GM15510 (cell line): ENCODE results near the gene SLC6A19.

Source experiments
- POLR2A ChIP-seq: IDR thresholded peaks from 3 replicates; pipeline ENCODE4 v1.6.1; 2011; ENCODE audit warnings: borderline replicate concordance; ENCODE audit not compliant: insufficient read length; ENCODE audit errors: extremely low read depth

Gene SLC6A19

DNA sequence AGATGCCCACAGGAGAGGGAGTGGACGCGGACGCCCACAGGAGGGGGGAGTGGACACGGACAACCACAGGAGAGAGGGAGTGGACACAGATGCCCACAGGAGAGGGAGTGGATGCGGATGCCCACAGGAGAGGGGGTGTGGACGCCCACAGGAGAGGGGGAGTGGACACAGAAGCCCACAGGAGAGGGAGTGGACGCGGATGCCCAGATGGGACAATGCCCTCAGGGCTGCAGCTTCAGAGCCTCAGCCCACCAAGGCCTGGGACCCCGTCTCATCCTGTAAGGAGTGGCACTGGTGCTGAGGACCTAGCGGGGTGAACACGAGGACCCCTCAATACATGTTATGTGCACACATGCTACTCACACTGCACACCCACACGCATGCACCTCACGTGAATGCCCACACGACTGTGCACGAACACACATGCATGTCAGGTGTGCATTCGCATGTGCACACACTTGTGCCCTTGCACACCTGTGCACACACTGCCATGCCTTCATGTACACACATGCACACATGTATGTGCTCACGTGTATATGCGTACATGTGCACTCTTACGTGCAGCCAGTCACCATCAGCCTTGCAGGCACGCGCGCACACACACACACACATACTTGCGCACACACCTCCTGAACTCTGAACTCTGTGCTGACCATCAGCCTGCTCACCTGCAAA is 58.5 kb downstream of the SLC6A19 start:
- TF ChIP-seq POLR2A, result no peak

DNA sequence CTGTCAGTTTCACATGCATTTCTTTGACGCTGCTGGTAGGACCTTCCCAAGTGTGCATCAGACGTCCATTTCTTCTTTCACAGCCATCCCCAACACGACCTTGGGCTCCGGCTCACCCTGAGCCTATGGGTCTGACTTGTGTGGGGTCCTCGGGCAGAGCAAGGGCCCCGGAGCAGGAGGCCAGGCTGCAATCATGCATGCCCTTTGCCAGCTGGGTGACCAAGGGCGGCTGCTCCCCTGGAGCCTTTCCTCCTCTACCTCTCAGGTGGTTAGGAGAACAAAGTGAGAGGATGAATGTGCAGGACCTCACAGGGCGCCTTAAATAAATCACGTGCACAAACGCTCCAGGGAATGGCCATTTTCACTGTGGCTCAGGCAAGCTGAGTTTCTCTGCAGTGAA is 60.2 kb downstream of the SLC6A19 start:
- TF ChIP-seq POLR2A, result no peak

DNA sequence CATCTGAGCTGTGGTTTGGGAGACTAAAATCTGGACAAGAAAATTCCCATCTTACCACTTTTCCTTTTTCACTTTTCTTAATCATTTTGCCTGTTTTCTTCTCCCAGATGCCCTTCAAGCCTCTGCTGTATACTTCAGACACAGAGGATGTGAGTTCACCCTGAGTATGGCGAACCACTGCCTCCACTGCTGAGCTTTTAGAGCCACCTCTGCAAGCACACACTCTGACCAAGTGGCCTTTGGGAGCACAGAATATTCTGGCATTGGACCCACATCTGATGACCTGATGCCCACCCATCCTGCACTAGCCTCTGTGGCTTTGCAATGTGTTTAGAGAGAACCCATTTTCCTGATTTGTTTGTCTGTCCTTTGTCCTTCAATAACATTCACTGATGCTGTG is 61.0 kb downstream of the SLC6A19 start:
- TF ChIP-seq POLR2A, result no peak

DNA sequence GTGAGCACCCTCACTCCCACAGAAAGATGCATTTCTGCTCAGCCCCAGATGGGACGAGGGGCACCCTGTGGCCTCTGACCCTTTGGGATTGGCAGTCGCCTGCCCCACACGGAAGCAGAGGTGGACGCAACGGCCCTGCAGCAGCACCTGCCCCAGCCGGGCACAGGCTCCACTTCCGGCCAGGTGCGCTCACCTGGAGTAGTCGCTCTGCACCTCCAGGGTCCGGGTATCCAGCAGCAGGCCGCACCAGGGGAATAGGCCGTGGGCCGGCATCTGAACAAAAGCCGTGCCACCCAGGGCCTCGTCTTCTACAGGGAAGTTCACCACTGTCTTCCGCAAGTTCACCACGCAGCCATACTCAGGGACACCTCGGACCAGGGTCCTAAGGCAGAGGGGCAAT is 62.8 kb downstream of the SLC6A19 start:
- TF ChIP-seq POLR2A, result no peak

DNA sequence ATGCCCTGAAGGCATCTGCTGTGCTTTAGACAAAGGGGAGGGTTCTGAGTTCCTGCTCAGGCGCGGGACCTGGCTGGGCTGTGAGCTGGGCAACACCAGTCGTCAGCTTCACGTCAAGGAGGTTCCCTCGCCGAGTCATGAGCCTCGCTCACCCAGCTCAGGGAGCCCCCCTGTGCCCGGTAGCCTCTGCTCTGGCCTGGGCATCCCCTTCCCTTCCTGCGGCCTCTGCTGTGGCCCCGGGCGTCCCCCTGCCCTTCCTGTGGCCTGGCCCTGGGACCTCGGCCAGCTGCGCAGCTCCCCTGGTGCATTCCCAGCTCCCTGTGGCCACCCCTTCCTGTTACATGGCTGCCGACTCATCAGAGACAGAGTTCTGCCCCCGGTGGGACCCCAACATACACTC is 63.6 kb downstream of the SLC6A19 start:
- no peak for TF ChIP-seq POLR2A

DNA sequence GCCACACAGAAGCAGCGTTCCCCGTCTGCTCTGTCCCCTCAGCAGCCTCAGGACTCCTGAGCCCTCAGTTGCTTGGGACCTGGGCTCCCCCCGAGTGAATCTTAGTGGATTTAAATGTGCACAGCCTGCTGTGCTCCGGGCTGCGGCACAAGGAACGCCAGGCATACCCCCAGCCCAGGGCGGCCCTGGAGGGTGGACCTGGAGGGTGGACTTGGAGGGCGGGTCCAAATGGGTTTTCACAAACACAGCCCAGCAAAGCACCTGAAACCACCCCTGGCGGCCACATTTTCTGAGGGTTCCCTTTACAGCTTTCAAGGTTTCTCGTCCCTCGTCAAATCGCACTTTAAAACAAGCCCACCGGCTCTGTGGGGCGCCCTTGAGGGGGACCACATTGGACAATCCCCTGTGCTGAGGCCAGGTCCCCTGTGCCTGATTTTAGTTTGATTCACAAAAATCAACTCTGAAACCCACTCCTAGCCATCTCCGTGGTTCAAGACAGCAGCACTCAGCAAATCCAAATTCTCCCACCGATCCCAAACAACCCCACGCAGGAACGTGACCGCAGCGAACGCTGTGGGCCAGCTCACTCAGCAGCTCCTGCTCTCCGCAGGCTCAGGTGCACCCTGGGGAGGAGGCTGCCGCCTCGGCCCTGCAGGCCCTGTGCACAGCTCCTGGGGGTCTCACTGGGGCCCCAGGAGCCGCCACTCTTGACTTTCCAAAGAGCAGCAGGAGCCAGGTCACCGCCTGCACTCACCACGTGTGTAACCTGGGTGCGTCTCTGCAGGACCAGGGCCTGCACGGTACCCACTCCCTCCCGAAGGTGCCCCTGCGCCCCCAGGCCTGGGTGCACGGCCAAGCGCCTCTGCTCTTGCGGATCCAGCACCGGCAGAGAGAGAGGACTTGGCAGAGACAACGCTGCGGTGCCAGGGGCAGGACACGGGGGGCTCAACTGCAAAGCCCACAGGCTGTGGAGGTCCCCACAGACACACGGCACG is 64.4 kb downstream of the SLC6A19 start:
- no peak for TF ChIP-seq POLR2A

DNA sequence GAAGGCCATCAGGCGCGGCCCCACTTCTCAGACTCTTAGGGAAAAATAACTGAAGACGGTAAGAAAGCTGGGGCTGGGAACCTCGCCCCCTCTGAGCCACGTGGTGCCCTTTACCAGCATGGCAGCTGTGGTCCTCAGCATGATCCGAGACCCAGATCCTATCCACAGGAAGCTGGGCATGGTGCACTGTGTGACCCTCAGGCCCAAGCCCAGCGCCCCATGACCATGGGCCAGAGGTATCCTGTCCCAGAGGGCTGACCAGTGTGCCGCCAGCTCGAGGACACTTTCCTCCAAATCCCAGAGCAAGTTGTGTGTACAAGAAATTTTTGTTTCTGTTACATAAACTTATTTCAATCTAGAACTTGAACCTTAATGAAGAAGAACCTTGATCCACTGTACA is 65.4 kb downstream of the SLC6A19 start:
- TF ChIP-seq POLR2A, result no peak

DNA sequence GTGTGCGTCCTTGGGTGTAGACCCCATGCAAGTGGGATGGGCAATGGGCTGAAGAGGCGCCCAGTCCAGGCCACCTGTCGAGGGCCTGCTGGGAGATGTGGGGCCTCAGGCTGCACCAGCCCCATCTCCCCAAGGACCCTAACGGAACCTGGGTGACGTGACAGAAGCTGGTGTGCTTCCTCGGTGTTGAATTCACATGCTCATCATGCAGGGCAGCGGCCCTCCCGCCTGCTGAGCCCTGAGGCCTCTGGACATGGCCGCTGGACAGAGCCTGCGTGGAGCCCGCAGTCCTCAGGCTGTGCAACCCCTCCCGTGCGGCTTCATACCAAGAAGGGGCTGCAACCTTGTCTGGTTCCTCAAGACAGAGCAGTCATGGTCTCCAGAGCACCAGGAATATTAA is 66.7 kb downstream of the SLC6A19 start:
- TF ChIP-seq POLR2A, result no peak

DNA sequence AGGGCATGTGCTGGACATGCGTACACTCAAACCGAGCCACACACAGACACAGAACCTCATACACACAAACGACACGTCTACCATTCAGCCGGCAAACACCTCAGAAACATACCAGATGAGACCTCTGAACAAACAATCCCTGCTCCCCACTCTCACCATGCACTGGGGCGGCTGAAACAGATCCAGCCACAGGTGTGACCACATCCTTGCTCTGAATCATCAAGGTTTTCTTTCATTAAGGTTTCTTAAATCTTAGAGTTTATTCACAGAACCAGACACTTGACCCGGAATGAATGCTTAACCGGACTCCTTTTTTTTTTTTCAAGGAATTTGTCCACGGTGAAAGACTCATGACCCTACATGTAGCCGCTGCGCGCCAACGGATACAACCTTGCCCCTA is 67.3 kb downstream of the SLC6A19 start:
- TF ChIP-seq POLR2A, result no peak

DNA sequence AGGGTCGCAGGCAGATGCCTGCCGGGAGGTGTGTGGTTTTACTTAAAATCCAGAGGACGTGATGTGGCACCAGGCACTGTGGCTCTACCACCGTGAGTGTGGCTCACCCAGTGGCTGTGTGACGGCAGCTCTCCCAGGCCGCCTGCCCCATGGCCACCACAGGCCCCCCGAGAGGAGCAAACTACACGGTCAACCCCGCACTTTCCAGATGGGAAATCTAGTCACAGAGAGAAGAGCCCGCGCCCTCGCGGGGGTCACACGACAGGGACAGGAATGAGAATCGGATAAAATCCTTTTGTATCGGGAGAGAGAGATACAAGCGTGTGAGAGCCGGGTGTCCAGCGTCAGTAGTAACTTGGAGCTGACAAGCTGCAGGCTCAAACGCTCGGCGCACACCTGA is 69.0 kb downstream of the SLC6A19 start:
- TF ChIP-seq POLR2A, result no peak

DNA sequence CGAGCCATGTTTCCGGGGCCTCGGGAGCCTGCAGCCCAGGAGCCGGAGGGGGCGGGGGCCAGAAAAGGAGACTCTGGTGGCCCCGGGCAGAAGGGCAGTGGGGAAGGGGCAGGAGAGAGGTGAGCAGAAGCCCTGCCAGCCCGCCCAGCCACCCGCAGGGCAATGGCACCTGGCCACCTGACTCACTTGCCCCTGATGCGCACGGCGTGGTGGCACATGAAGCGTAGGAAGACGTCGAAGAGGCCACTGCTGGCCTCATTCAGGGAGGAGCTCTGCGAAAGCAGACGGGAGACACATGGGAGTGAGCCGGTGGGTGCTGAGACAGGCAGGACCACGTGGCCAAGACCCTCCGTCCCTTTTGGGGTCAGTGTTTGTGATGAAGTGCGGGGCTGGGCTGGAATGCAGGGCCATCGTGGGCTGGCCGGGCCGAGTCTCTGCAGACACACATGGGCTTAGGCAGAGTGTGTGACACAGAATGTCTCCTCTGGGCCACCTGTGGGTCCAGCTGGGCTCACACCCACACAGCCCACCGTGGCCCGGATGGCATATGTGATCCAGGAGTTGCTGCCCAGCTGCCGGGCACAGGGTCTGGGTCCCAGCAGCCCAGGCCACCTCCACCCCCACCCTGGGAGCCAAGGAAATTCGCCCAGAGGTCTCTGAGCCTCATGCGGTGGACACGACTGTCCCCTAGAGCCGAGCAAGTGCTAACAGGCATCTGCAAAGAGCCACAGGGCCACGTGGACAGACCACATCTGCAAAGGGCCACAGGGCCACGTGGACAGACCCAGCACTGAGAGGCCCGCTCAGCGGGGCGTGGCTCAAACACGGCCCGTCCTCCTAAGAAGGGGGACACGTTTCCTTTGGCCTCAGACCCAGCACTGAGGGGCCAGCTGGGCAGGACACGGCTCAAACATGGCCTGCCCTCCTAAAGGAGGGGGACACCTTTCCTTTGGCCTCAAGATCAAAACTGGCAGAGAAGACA is 69.8 kb downstream of the SLC6A19 start:
- TF ChIP-seq POLR2A, result no peak

DNA sequence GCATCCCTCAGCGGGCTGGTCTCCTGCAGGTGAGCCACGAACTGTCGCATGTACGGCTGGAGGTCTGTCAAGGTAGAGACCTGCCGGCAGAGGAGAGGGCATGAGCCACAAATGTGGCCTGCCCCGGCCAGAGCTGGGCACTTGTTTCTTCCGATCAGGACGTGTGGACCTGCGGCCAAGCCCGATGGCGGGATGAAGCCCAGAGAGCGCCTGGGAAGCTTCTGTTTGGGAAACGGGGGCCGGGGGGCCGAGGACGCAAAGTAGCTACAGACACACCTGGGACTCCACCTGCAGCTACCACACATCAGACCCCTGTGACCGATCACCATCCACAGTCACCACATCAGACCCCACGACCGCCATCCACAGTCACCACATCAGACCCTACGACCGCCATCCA is 70.8 kb downstream of the SLC6A19 start:
- no peak for TF ChIP-seq POLR2A

DNA sequence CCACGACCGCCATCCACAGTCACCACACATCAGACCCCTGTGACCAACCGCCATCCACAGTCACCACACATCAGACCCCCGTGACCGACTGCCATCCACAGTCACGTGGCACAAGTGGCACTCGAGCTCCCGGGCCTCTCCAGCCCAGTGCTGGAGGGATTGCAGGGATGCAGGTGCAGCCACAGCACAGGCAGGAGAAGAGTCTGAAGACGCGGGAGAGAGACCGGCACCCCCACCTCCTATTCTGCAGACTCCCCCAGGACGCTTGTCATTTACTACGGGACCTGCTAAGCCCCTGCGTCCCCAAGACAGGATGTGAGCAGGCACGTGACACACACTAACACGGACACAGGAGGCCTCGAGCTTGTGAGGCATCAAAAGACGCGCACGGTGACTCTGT is 72.3 kb downstream of the SLC6A19 start:
- no peak for TF ChIP-seq POLR2A

DNA sequence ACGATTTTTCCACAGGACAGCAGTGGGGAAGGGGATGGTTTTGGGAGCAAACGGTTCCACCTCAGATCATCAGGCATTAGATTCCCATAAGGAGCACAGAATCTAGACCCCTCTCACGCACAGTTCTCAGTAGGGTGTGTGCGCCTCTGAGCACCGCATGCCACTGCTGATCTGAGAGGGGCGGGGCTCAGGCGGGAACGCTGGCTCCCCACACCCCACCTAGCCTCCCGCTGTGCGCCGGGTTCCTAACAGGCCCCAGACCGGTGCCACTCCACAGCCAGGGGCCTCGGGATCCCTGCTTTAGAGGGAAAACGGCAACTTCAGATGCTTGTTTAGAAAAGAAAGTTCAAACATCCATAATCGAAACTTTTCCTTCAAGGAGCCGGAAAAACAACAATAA is 73.1 kb downstream of the SLC6A19 start:
- TF ChIP-seq POLR2A, result no peak
